Fibroblast of lung (primary cell): ENCODE results near the gene FPGS. TPM values are rescaled to one million over a fixed set of nuclear protein-coding genes. Genes with fewer than 3 reads are reported as not detected.
"Not testable (repeated sequence)": the region's sequence is repeated elsewhere in the genome, so short reads cannot be mapped to it uniquely, and the experiment has no call there.

Experiments
- DNase-seq, 2 donors: peaks; one replicate each; pipeline versions ENCODE4 v3.0.0 to v3.0.0-alpha.2; 2010; ENCODE audit warnings: low read depth in 2 of 2
- H2AFZ ChIP-seq: 2 replicates; pipeline ENCODE4 v1.5.1; 2012; ENCODE audit warnings: low read length, control low read depth, inconsistent platforms
- H3K27ac ChIP-seq: 2 replicates; pipeline ENCODE4 v1.5.1; 2011; ENCODE audit warnings: low read length, control low read depth; ENCODE audit not compliant: insufficient read depth
- H3K27me3 ChIP-seq: 2 replicates; pipeline ENCODE4 v1.5.1; 2011; ENCODE audit warnings: mild to moderate bottlenecking, low read length; ENCODE audit not compliant: control insufficient read depth, insufficient read depth
- H3K36me3 ChIP-seq: 2 replicates; pipeline ENCODE4 v1.5.1; 2011; ENCODE audit warnings: low read length; ENCODE audit not compliant: control insufficient read depth, insufficient read depth
- H3K4me1 ChIP-seq: 2 replicates; pipeline ENCODE4 v1.5.1; 2011; ENCODE audit warnings: low read length; ENCODE audit not compliant: control insufficient read depth, insufficient read depth; ENCODE audit errors: extremely low read depth
- H3K4me2 ChIP-seq: 2 replicates; pipeline ENCODE4 v1.5.1; 2011; ENCODE audit warnings: low read length, control low read depth; ENCODE audit not compliant: insufficient read depth; ENCODE audit errors: extremely low read depth
- H3K4me3 ChIP-seq, 4 experiments: fragments of 200-600 bp in 1 of 4; sonication (generic) in 1 of 4; replicated peaks in 1 of 4; 2 replicates each; pipeline ENCODE4 v1.5.1; 2011 to 2016; ENCODE audit warnings: low read length in 4 of 4, low read depth in 3 of 4, mild to moderate bottlenecking in 3 of 4, control low read depth in 2 of 4, inconsistent platforms in 1 of 4, mixed read lengths in 1 of 4; ENCODE audit not compliant: insufficient read depth in 1 of 4; ENCODE audit errors: control extremely low read depth in 1 of 4
- H3K79me2 ChIP-seq: 2 replicates; pipeline ENCODE4 v1.5.1; 2012; ENCODE audit warnings: mild to moderate bottlenecking, low read length, inconsistent platforms; ENCODE audit not compliant: control insufficient read depth, insufficient read depth
- H3K9ac ChIP-seq: 2 replicates; pipeline ENCODE4 v1.5.1; 2011; ENCODE audit warnings: mild to moderate bottlenecking, low read length, control low read depth; ENCODE audit not compliant: insufficient read depth
- H3K9me3 ChIP-seq: 2 replicates; pipeline ENCODE4 v1.5.1; 2012; ENCODE audit warnings: low read depth, low read length; ENCODE audit not compliant: control insufficient read depth, insufficient read depth
- H4K20me1 ChIP-seq: 2 replicates; pipeline ENCODE4 v1.5.1; 2011; ENCODE audit warnings: low read length; ENCODE audit not compliant: control insufficient read depth, insufficient read depth; ENCODE audit errors: extremely low read depth
- CTCF ChIP-seq, 2 donors: IDR thresholded peaks in 1 of 2; conservative IDR thresholded peaks in 1 of 2; 1 replicate in 1 of 2; 2 replicates in 1 of 2; pipeline ENCODE4 v1.5.1; 2011 to 2012; ENCODE audit warnings: low read length in 2 of 2, control low read depth in 1 of 2, inconsistent platforms in 1 of 2, low read depth in 1 of 2, mild to moderate bottlenecking in 1 of 2
- EZH2 ChIP-seq: IDR thresholded peaks from 2 replicates; pipeline ENCODE4 v1.5.1; 2012; ENCODE audit warnings: low read length, control low read depth, mild to moderate bottlenecking; ENCODE audit errors: missing control alignments
- polyA plus RNA-seq, 2 donors: library from polyadenylated mRNA; depleted of rRNA in 1 of 2; stranded (reverse) in 1 of 2; unstranded in 1 of 2; fragments of >200 nt; gene quantifications; 2 replicates each; pipeline ENCODE4 v1.2.1, GENCODE V29; 2011 to 2012; ENCODE audit warnings: missing spikeins in 1 of 2
- total RNA-seq: library from RNA; depleted of rRNA; stranded (reverse); fragments of >200 nt; gene quantifications from 2 replicates; pipeline ENCODE4 v1.2.1, GENCODE V29; 2014

FPGS gene
- total and polyA plus RNA-seq, 2 donors (not counting 1 experiment from before 2014, with no cell fraction given), result 42.4 to 77.0 TPM

GRCh38 chr9:127833555-127833954 is 30.9 kb downstream of the FPGS start:
- Histone ChIP-seq H3K4me3 (no peak overlapping the region), H4K20me1 (no peaks in the 10 kb centered on the region), H3K36me3 (peaks cover 7% of the 10 kb centered on the region), H2AFZ (no peak overlapping the region), H3K27me3 (no peaks in the 10 kb centered on the region), H3K4me2 (peak overlapping the region; percentile 15), H3K9me3 (no peaks in the 10 kb centered on the region), H3K4me1 (peaks cover 38% of the 10 kb centered on the region), H3K79me2 (peaks cover 48% of the 10 kb centered on the region), H3K9ac (no peak overlapping the region), H3K27ac (peak overlapping the region; percentile 37)
- TF ChIP-seq CTCF (conservative IDR thresholded peaks at IDR 0.05 in 1 of 2, IDR thresholded peaks at IDR 0.05 in 1 of 2; ENCODE audit: low read depth in 1 of 2, low read length in 2 of 2), result no peak
- TF ChIP-seq EZH2, result no peak
- DNase-seq, result peak in 1 of 2 donors; percentile 48

GRCh38 chr9:127835991-127836516 is 33.4 kb downstream of the FPGS start:
- H3K4me3 ChIP-seq, result no peak overlapping the region

GRCh38 chr9:127836561-127836960 is 33.9 kb downstream of the FPGS start:
- H3K79me2 ChIP-seq, result peaks cover 59% of the 10 kb centered on the region

More at GRCh38 chr9:127835991-127836516, 33.4 kb downstream of the FPGS start:
- H3K27ac ChIP-seq, result peak overlapping the region; percentile 94
- peak overlapping the region; percentile 81 for H3K4me2 ChIP-seq
- H2AFZ ChIP-seq, result no peak overlapping the region
- DNase-seq, result peak; percentile 62 to 78
- H3K9me3 ChIP-seq, result no peaks in the 10 kb centered on the region
- TF ChIP-seq EZH2, result no peak
- no peak for TF ChIP-seq CTCF (conservative IDR thresholded peaks at IDR 0.05 in 1 of 2, IDR thresholded peaks at IDR 0.05 in 1 of 2; ENCODE audit: low read depth in 1 of 2, low read length in 2 of 2)
- H3K27me3 ChIP-seq, result no peaks in the 10 kb centered on the region
- peaks cover 4% of the 10 kb centered on the region for H3K36me3 ChIP-seq
- no peaks in the 10 kb centered on the region for H4K20me1 ChIP-seq
- H3K79me2 ChIP-seq, result peaks cover 54% of the 10 kb centered on the region
- peaks cover 48% of the 10 kb centered on the region for H3K4me1 ChIP-seq
- peak overlapping the region; percentile 57 for H3K9ac ChIP-seq

More at GRCh38 chr9:127836561-127836960, 33.9 kb downstream of the FPGS start:
- DNase-seq, H3K27me3 ChIP-seq, H2AFZ ChIP-seq, H3K36me3 ChIP-seq, H3K4me3 ChIP-seq, H3K9me3 ChIP-seq, H4K20me1 ChIP-seq: not testable (repeated sequence)
- peaks cover 48% of the 10 kb centered on the region for H3K4me1 ChIP-seq
- H3K9ac ChIP-seq, result peak overlapping the region; percentile 57
- peak overlapping the region; percentile 67 for H3K4me2 ChIP-seq
- peak overlapping the region; percentile 94 for H3K27ac ChIP-seq
